ENCODE results near the gene MRPS6.

Gene MRPS6

GRCh38 chr21:34073032-34073748 lies at the start of gene MRPS6, which contains the start of gene SLC5A3:
TSS of gene MRPS6 (plus strand) at chr21:34073578. CDS start at chr21:34073701, 123 bp downstream.
TSS of gene SLC5A3 (plus strand) at chr21:34073578. CDS start at chr21:34095199, 21,621 bp downstream.
- DNase-seq = peak; percentile 89

- no peak for DNase-seq
Observed at GRCh38 chr21:34023691-34024373, 49.5 kb upstream of the MRPS6 start.

- DNase-seq = no peak
Observed at GRCh38 chr21:34024374-34024693, 49.0 kb upstream of the MRPS6 start.

- no peak for DNase-seq
Observed at GRCh38 chr21:34027721-34028461, 45.5 kb upstream of the MRPS6 start.

- DNase-seq = peak; percentile 49
Observed at GRCh38 chr21:34029743-34030528, 43.4 kb upstream of the MRPS6 start.

GRCh38 chr21:34031835-34032370 lies 41.5 kb upstream of the MRPS6 start:
- DNase-seq = no peak

- DNase-seq = no peak
Observed at GRCh38 chr21:34034369-34035014, 38.9 kb upstream of the MRPS6 start.

- DNase-seq = no peak
Observed at GRCh38 chr21:34035619-34036354, 37.6 kb upstream of the MRPS6 start.

- no peak for DNase-seq
Observed at GRCh38 chr21:34037009-34037795, 36.2 kb upstream of the MRPS6 start.

GRCh38 chr21:34039678-34040382 lies 33.5 kb upstream of the MRPS6 start:
- DNase-seq = no peak

- no peak for DNase-seq
Observed at GRCh38 chr21:34042735-34043134, 30.6 kb upstream of the MRPS6 start.

GRCh38 chr21:34043333-34043732 lies 30.0 kb upstream of the MRPS6 start:
- no peak for DNase-seq

- no peak for DNase-seq
Observed at GRCh38 chr21:34046917-34047316, 26.5 kb upstream of the MRPS6 start.

- no peak for DNase-seq
Observed at GRCh38 chr21:34047835-34048234, 25.5 kb upstream of the MRPS6 start.

- no peak for DNase-seq
Observed at GRCh38 chr21:34052171-34052570, 21.2 kb upstream of the MRPS6 start.

- DNase-seq = no peak
Observed at GRCh38 chr21:34054259-34054658, 19.1 kb upstream of the MRPS6 start.

- no peak for DNase-seq
Observed at GRCh38 chr21:34055615-34056014, 17.8 kb upstream of the MRPS6 start.

- no peak for DNase-seq
Observed at GRCh38 chr21:34061983-34062382, 11.4 kb upstream of the MRPS6 start.

- DNase-seq = no peak
Observed at GRCh38 chr21:34065027-34065426, 8.4 kb upstream of the MRPS6 start.

- no peak for DNase-seq
Observed at GRCh38 chr21:34071683-34072082, 1.7 kb upstream of the MRPS6 start.
